Measurements from ENCODE around the gene ALPI. TPM values are rescaled to one million over a fixed set of nuclear protein-coding genes. Genes with fewer than 3 reads are reported as not detected.

ALPI gene
- total RNA-seq, 1 donor from 2014 or later: not detected

GRCh38 chr2:232419245-232420072 is 36.5 kb upstream of the ALPI start:
- H3K4me3 Mint-ChIP-seq (ENCODE audit: unreplicated experiment): peak overlapping the region; percentile 82
- H3K27me3 Mint-ChIP-seq (ENCODE audit: unreplicated experiment): peaks cover 18% of the 10 kb centered on the region
- no peak overlapping the region for H3K27ac Mint-ChIP-seq (ENCODE audit: unreplicated experiment)
- TF ChIP-seq CTCF (IDR thresholded peaks at IDR 0.05; ENCODE audit: partially characterized antibody, unreplicated experiment): no peak
- peaks cover 5% of the 10 kb centered on the region for H3K9me3 Mint-ChIP-seq (ENCODE audit: unreplicated experiment)
- DNase-seq: no peak
- H3K4me1 Mint-ChIP-seq (ENCODE audit: low read depth, unreplicated experiment): peaks cover 2% of the 10 kb centered on the region
- peaks cover 6% of the 10 kb centered on the region for H3K36me3 Mint-ChIP-seq (ENCODE audit: unreplicated experiment)

GRCh38 chr2:232420073-232420454 is 35.9 kb upstream of the ALPI start:
- peaks cover 18% of the 10 kb centered on the region for H3K27me3 Mint-ChIP-seq (ENCODE audit: unreplicated experiment)
- H3K4me3 Mint-ChIP-seq (ENCODE audit: unreplicated experiment): peak overlapping the region; percentile 68
- peaks cover 5% of the 10 kb centered on the region for H3K9me3 Mint-ChIP-seq (ENCODE audit: unreplicated experiment)
- H3K36me3 Mint-ChIP-seq (ENCODE audit: unreplicated experiment): peaks cover 6% of the 10 kb centered on the region
- TF ChIP-seq CTCF (IDR thresholded peaks at IDR 0.05; ENCODE audit: partially characterized antibody, unreplicated experiment): no peak
- H3K27ac Mint-ChIP-seq (ENCODE audit: unreplicated experiment): no peak overlapping the region
- H3K4me1 Mint-ChIP-seq (ENCODE audit: low read depth, unreplicated experiment): peaks cover 2% of the 10 kb centered on the region
- DNase-seq: no peak

GRCh38 chr2:232420463-232421188 is 35.3 kb upstream of the ALPI start:
- H3K4me3 Mint-ChIP-seq (ENCODE audit: unreplicated experiment): peak overlapping the region; percentile 68
- H3K27ac Mint-ChIP-seq (ENCODE audit: unreplicated experiment): no peak overlapping the region
- no peak for TF ChIP-seq CTCF (IDR thresholded peaks at IDR 0.05; ENCODE audit: partially characterized antibody, unreplicated experiment)

GRCh38 chr2:232421189-232421785 is 34.7 kb upstream of the ALPI start:
- H3K4me3 Mint-ChIP-seq (ENCODE audit: unreplicated experiment): no peak overlapping the region

More at GRCh38 chr2:232420463-232421188, 35.3 kb upstream of the ALPI start:
- H3K27me3 Mint-ChIP-seq (ENCODE audit: unreplicated experiment): peaks cover 18% of the 10 kb centered on the region
- peak; percentile 71 for DNase-seq
- peaks cover 5% of the 10 kb centered on the region for H3K9me3 Mint-ChIP-seq (ENCODE audit: unreplicated experiment)
- H3K36me3 Mint-ChIP-seq (ENCODE audit: unreplicated experiment): peaks cover 6% of the 10 kb centered on the region
- H3K4me1 Mint-ChIP-seq (ENCODE audit: low read depth, unreplicated experiment): peaks cover 2% of the 10 kb centered on the region

More at GRCh38 chr2:232421189-232421785, 34.7 kb upstream of the ALPI start:
- Mint-ChIP-seq H3K4me1 (ENCODE audit: low read depth, unreplicated experiment) (peaks cover 2% of the 10 kb centered on the region), H3K27ac (ENCODE audit: unreplicated experiment) (no peak overlapping the region), H3K27me3 (ENCODE audit: unreplicated experiment) (peaks cover 18% of the 10 kb centered on the region), H3K36me3 (ENCODE audit: unreplicated experiment) (peaks cover 6% of the 10 kb centered on the region), H3K9me3 (ENCODE audit: unreplicated experiment) (peaks cover 5% of the 10 kb centered on the region)
- no peak for TF ChIP-seq CTCF (IDR thresholded peaks at IDR 0.05; ENCODE audit: partially characterized antibody, unreplicated experiment)
- no peak for DNase-seq

All from glutamatergic neuron (in vitro differentiated cells).